Loucy (cell line): Measurements from ENCODE around the gene LSR.

Source experiments
- H2AFZ ChIP-seq: fragments of 200-600 bp; sonication (generic); 2 replicates; pipeline ENCODE4 v1.6.0; 2016; ENCODE audit warnings: antibody characterized with exemption, mild to moderate bottlenecking, low read length, moderate library complexity
- H3F3A ChIP-seq: fragments of 200-600 bp; 2 replicates; pipeline ENCODE4 v1.6.0; 2016; ENCODE audit warnings: antibody characterized with exemption, low read depth, mild to moderate bottlenecking
- H3K27me3 ChIP-seq: fragments of 200-600 bp; sonication (generic); 2 replicates; pipeline ENCODE4 v1.6.1; 2014; ENCODE audit warnings: low read length, mild to moderate bottlenecking; ENCODE audit not compliant: insufficient read depth, poor library complexity, severe bottlenecking
- H3K36me3 ChIP-seq: fragments of 200-600 bp; sonication (generic); 2 replicates; pipeline ENCODE4 v1.6.1; 2016; ENCODE audit warnings: low read length; ENCODE audit not compliant: insufficient read depth
- H3K4me1 ChIP-seq: fragments of 200-600 bp; sonication (generic); 2 replicates; pipeline ENCODE4 v1.5.1; 2014; ENCODE audit warnings: low read length, mild to moderate bottlenecking; ENCODE audit not compliant: insufficient read depth, poor library complexity, severe bottlenecking
- H3K4me2 ChIP-seq: fragments of 200-600 bp; sonication (generic); 2 replicates; pipeline ENCODE4 v1.6.0; 2014; ENCODE audit warnings: antibody characterized with exemption, low read length, low read depth, mild to moderate bottlenecking; ENCODE audit not compliant: poor library complexity, severe bottlenecking
- H3K4me3 ChIP-seq: fragments of 200-600 bp; sonication (generic); 2 replicates; pipeline ENCODE4 v1.5.1; 2014; ENCODE audit warnings: low read length, mild to moderate bottlenecking, mixed read lengths; ENCODE audit not compliant: poor library complexity, severe bottlenecking
- H3K79me2 ChIP-seq: fragments of 200-600 bp; sonication (generic); 2 replicates; pipeline ENCODE4 v1.6.1; 2014; ENCODE audit warnings: low read length; ENCODE audit not compliant: insufficient read depth
- H3K9ac ChIP-seq: fragments of 200-600 bp; sonication (generic); 2 replicates; pipeline ENCODE4 v1.6.0; 2014; ENCODE audit warnings: mild to moderate bottlenecking, low read depth, low read length, moderate library complexity; ENCODE audit not compliant: poor library complexity, severe bottlenecking
- H3K9me2 ChIP-seq: fragments of 200-600 bp; sonication (generic); replicated peaks from 2 replicates; pipeline ENCODE4 v1.6.1; 2016; ENCODE audit warnings: low read depth, low read length, mixed read lengths
- H3K9me3 ChIP-seq: fragments of 200-600 bp; sonication (generic); 2 replicates; pipeline ENCODE4 v1.6.1; 2014; ENCODE audit warnings: mild to moderate bottlenecking, antibody characterized with exemption, low read length, low read depth; ENCODE audit not compliant: insufficient read depth
- H4K20me1 ChIP-seq: fragments of 200-600 bp; sonication (generic); 2 replicates; pipeline ENCODE4 v1.6.0; 2014; ENCODE audit warnings: antibody characterized with exemption, low read length, mild to moderate bottlenecking; ENCODE audit not compliant: insufficient read depth, poor library complexity, severe bottlenecking
- EZH2phosphoT487 ChIP-seq: fragments of 200-600 bp; IDR thresholded peaks from 2 replicates; pipeline ENCODE4 v1.6.1; 2018; ENCODE audit warnings: antibody characterized with exemption, mild to moderate bottlenecking, moderate library complexity, borderline replicate concordance
- TF ChIP-seq, protein P1 (sequence below): fragments of 200-600 bp; sonication (generic); conservative IDR thresholded peaks from 2 replicates; pipeline ENCODE4 v1.5.1; 2014; ENCODE audit warnings: mild to moderate bottlenecking, antibody characterized with exemption, low read length

Gene LSR

DNA sequence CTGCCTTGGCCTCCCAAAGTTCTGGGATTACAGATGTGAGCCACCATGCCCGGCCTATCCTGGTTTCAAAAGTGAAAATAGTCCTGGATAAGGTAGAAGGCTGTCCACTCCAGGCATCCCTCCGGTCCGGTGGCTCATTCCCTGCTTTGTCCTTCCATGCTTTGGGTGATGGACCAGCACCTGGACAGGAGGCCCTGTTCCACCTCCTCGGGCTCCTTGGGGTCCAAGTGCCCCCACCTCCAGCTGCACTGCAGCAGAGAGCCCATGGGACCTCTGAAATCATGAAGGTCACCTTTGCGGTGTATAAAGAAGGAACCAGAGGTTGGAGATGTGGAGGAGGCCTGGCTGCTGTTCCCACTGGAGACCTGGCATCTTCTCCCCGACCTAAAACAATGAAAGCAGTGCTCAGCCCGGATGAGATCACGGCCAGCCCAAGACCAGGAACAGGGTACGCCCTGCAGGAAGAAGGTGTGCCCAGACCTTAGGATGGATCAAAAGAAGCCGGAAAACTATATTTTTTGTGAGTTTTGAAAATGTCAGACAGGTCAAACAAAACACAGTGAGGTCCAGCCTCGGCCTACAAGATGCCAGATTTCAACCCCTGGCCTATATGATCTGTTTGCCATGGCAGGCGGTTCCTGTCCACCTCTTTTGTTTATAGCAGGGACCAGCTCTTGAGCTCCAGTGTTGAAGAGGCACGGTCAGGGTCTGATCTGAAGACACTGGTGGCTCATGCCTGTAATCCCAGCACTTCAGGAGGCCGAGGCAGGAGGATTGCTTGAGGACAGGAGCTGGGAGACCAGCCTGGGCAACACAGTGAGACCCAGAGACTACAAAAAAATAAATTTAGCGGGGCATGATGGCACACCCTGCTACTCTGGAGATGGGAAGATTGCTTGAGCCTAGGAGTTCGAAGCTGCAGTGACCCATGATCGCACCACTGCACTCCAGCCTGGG lies 5.8 kb downstream of the LSR start:
- TF ChIP-seq EZH2phosphoT487 = no peak
- TF ChIP-seq, protein P1, sequence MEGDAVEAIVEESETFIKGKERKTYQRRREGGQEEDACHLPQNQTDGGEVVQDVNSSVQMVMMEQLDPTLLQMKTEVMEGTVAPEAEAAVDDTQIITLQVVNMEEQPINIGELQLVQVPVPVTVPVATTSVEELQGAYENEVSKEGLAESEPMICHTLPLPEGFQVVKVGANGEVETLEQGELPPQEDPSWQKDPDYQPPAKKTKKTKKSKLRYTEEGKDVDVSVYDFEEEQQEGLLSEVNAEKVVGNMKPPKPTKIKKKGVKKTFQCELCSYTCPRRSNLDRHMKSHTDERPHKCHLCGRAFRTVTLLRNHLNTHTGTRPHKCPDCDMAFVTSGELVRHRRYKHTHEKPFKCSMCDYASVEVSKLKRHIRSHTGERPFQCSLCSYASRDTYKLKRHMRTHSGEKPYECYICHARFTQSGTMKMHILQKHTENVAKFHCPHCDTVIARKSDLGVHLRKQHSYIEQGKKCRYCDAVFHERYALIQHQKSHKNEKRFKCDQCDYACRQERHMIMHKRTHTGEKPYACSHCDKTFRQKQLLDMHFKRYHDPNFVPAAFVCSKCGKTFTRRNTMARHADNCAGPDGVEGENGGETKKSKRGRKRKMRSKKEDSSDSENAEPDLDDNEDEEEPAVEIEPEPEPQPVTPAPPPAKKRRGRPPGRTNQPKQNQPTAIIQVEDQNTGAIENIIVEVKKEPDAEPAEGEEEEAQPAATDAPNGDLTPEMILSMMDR = no peak
- no peaks in the 10 kb centered on the region for H3K79me2 ChIP-seq
- H3K4me1 ChIP-seq = peaks cover 10% of the 10 kb centered on the region
- no peaks in the 10 kb centered on the region for H4K20me1 ChIP-seq
- H3K9me3 ChIP-seq = no peaks in the 10 kb centered on the region
- no peak overlapping the region for H3K9ac ChIP-seq
- no peaks in the 10 kb centered on the region for H3K9me2 ChIP-seq
- no peaks in the 10 kb centered on the region for H3K27me3 ChIP-seq
- no peaks in the 10 kb centered on the region for H3K36me3 ChIP-seq
- H3K4me2 ChIP-seq = no peak overlapping the region
- no peak overlapping the region for H2AFZ ChIP-seq
- H3K4me3 ChIP-seq = no peak overlapping the region
- no peaks in the 10 kb centered on the region for H3F3A ChIP-seq

DNA sequence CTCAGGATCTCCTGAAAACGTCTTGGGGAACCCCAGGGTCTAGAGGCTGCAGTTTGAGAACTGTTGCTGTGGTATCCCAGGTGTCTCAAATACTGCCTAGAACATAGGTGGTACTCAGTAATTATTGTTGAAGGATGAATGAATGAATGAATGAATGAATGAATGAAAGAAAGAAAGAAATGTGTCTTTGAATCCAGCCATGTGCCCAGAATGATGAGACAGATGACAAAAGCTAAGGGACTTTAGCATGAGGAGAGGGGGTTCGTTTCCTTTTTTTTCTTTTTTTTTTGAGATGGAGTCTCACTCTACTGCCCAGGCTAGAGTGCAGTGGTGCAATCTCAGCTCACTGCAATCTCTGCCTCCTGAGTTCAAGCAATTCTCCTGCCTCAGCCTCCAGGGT lies 7.8 kb downstream of the LSR start:
- H3K4me2 ChIP-seq = no peak overlapping the region
- H3K4me1 ChIP-seq = peaks cover 10% of the 10 kb centered on the region
- no peaks in the 10 kb centered on the region for H3K9me3 ChIP-seq
- H3K4me3 ChIP-seq = no peak overlapping the region
- no peak overlapping the region for H2AFZ ChIP-seq
- no peaks in the 10 kb centered on the region for H3K36me3 ChIP-seq
- no peaks in the 10 kb centered on the region for H4K20me1 ChIP-seq
- TF ChIP-seq EZH2phosphoT487 = no peak
- TF ChIP-seq, protein P1 = no peak
- no peaks in the 10 kb centered on the region for H3K9me2 ChIP-seq
- no peaks in the 10 kb centered on the region for H3K27me3 ChIP-seq
- H3F3A ChIP-seq = no peaks in the 10 kb centered on the region
- H3K9ac ChIP-seq = no peak overlapping the region
- no peaks in the 10 kb centered on the region for H3K79me2 ChIP-seq

- H3K9me3 ChIP-seq = no peaks in the 10 kb centered on the region
- H3K9ac ChIP-seq = no peak overlapping the region
- H3K4me2 ChIP-seq = peak overlapping the region; percentile 15
- no peaks in the 10 kb centered on the region for H3F3A ChIP-seq
- no peak overlapping the region; the same call in 1 of the 2 replicates for H2AFZ ChIP-seq
- peaks cover 10% of the 10 kb centered on the region for H3K4me1 ChIP-seq
- H4K20me1 ChIP-seq = no peaks in the 10 kb centered on the region
- no peaks in the 10 kb centered on the region for H3K36me3 ChIP-seq
- TF ChIP-seq, protein P1 = no peak
- no peak for TF ChIP-seq EZH2phosphoT487
- no peaks in the 10 kb centered on the region for H3K9me2 ChIP-seq
- H3K27me3 ChIP-seq = no peaks in the 10 kb centered on the region
- no peaks in the 10 kb centered on the region for H3K79me2 ChIP-seq
- no peak overlapping the region for H3K4me3 ChIP-seq
Observed at GRCh38 chr19:35257113-35257461, 8.3 kb downstream of the LSR start.
